GM12878 (cell line): ENCODE measurements around the gene CTSH. TPM values are rescaled to one million over a fixed set of nuclear protein-coding genes. Genes with fewer than 3 reads are reported as not detected.

ENCODE experiments used
- ATAC-seq: fragments of 200-7000 bp; cut with Tn5 transposase; 3 replicates; pipeline ENCODE4 v1.9.1; 2020; ENCODE audit warnings: mild to moderate bottlenecking, moderate library complexity
- BruUV-seq: library from RNA; stranded (reverse); fragments of 400-500 nt; replicated peaks from 2 replicates; lab custom pipeline; 2021; lab: Mats Ljungman, UMichigan
- CTCF ChIA-PET: fragments of 300-600 bp; sonication (Branson Sonifier 250); formaldehyde crosslinking; extraction: SDS; loops from one replicate; lab custom pipeline; 2021; ENCODE audit warnings: inconsistent platforms; lab: Yijun Ruan, JAX
- POLR2A ChIA-PET: fragments of 350-600 bp; formaldehyde crosslinking; extraction: SDS; loops from one replicate; lab custom pipeline; 2021; ENCODE audit warnings: inconsistent platforms; lab: Charles Lee
- RAD21 ChIA-PET: fragments of 300-600 bp; sonication (Branson Sonifier 250); formaldehyde crosslinking; loops from one replicate; lab custom pipeline; 2023; ENCODE audit warnings: antibody characterized with exemption; ENCODE audit not compliant: unreplicated experiment; lab: Charles Lee
- SMC1A ChIA-PET: fragments of 300-600 bp; sonication (Branson Sonifier 250); formaldehyde crosslinking; loops from one replicate; lab custom pipeline; 2023; ENCODE audit not compliant: unreplicated experiment, uncharacterized antibody; lab: Charles Lee
- DNase-seq: peaks from one replicate; pipeline ENCODE4 v3.0.0-alpha.2; 2011; ENCODE audit warnings: low read depth, low spot score
- FAIRE-seq: peaks from 3 replicates; lab custom pipeline; 2011; peaks lifted over from hg19 to GRCh38; lab: Jason Lieb, UNC
- H2AFZ ChIP-seq: 2 replicates; pipeline ENCODE4 v1.6.0; 2011; ENCODE audit warnings: low read depth, low read length, control low read depth; ENCODE audit not compliant: control insufficient read depth
- H3K27ac ChIP-seq: 2 replicates; pipeline ENCODE4 v1.5.1; 2011; ENCODE audit warnings: control low read depth; ENCODE audit not compliant: control insufficient read depth, insufficient read depth
- H3K27me3 ChIP-seq, 2 experiments: replicated peaks in 1 of 2; 2 replicates each; pipeline versions ENCODE4 v1.6.0 to v1.6.1; 2011; ENCODE audit warnings: low read length in 1 of 2; ENCODE audit not compliant: control insufficient read depth in 2 of 2, insufficient read depth in 2 of 2
- H3K36me3 ChIP-seq, 2 experiments: 2 replicates each; pipeline ENCODE4 v1.5.1; 2011; ENCODE audit warnings: low read length in 1 of 2; ENCODE audit not compliant: control insufficient read depth in 2 of 2, insufficient read depth in 2 of 2
- H3K4me1 ChIP-seq: 2 replicates; pipeline ENCODE4 v1.6.1; 2011; ENCODE audit warnings: mild to moderate bottlenecking, low read length, moderate library complexity, mixed read lengths; ENCODE audit not compliant: control insufficient read depth, insufficient read depth
- H3K4me2 ChIP-seq: 2 replicates; pipeline ENCODE4 v1.6.0; 2011; ENCODE audit warnings: control low read depth; ENCODE audit not compliant: control insufficient read depth, insufficient read depth
- H3K4me3 ChIP-seq: fragments of 200-600 bp; sonication (generic); 2 replicates; pipeline ENCODE4 v1.5.1; 2016
- H3K79me2 ChIP-seq: 2 replicates; pipeline ENCODE4 v1.6.0; 2011; ENCODE audit warnings: low read length; ENCODE audit not compliant: control insufficient read depth, insufficient read depth
- H3K9ac ChIP-seq: 2 replicates; pipeline ENCODE4 v1.8.0; 2011; ENCODE audit warnings: low read length, control low read depth, mixed read lengths; ENCODE audit not compliant: control insufficient read depth, insufficient read depth
- H3K9me3 ChIP-seq: replicated peaks from 3 replicates; pipeline ENCODE4 v1.5.1; 2011; ENCODE audit warnings: mild to moderate bottlenecking, low read length; ENCODE audit not compliant: control insufficient read depth, insufficient read depth
- H4K20me1 ChIP-seq: 2 replicates; pipeline ENCODE4 v1.6.0; 2011; ENCODE audit not compliant: control insufficient read depth, insufficient read depth
- BHLHE40 ChIP-seq, 2 experiments: fragments of 450-650 bp in 1 of 2; IDR thresholded peaks; 2 replicates each; pipeline ENCODE4 v1.6.1; 2011 to 2017; ENCODE audit warnings: low read depth in 2 of 2, borderline replicate concordance in 1 of 2, improper control_type of control experiment in 1 of 2, low read length in 1 of 2, mild to moderate bottlenecking in 1 of 2
- WGBS: methylation state at CpG from one replicate; pipeline ENCODE4 v1.1.6; 2016; ENCODE audit warnings: low lambda C conversion rate; ENCODE audit not compliant: insufficient replicate concordance, insufficient coverage; ENCODE audit errors: missing lambda C conversion rate; 5-methylcytosine and 5-hydroxymethylcytosine counted together
- in situ Hi-C: fragments of 300-500 bp; cut with MboI; formaldehyde crosslinking; loops from 9 replicates; pipeline ENCODE4 v1.14.3; 2018; ENCODE audit warnings: mixed read lengths
- intact Hi-C: fragments of 100-400 bp; cut with micrococcal nuclease; formaldehyde crosslinking; loops from one replicate; pipeline ENCODE4 v1.14.2; 2022; ENCODE audit not compliant: unreplicated experiment
- polyA plus RNA-seq, 11 experiments: library from polyadenylated mRNA; depleted of rRNA in 4 of 11; unstranded in 6 of 11; stranded (reverse) in 5 of 11; fragments of >200 nt; fragmentation: Nextera tagmentation in 4 of 11; fragmentation: Illumina TruSeq in 1 of 11; extraction: Ambion mirVana in 4 of 11; extraction: Trizol in 1 of 11; gene quantifications; 1 replicate in 1 of 11; 2 replicates in 10 of 11; pipeline versions ENCODE4 v1.2.1 to v1.2.3, GENCODE V29; 2011 to 2016; ENCODE audit warnings: inconsistent platforms in 2 of 11, missing spikeins in 2 of 11, low read depth in 1 of 11
- total RNA-seq, 4 experiments: library from RNA; depleted of rRNA in 3 of 4; stranded (reverse); fragments of >200 nt in 3 of 4; fragmentation: Illumina TruSeq in 1 of 4; extraction: Trizol in 1 of 4; gene quantifications; 2 replicates each; pipeline versions ENCODE4 v1.2.1 to v1.2.3, GENCODE V29; 2013 to 2021
- TF ChIP-seq, protein P1 (sequence below): IDR thresholded peaks from 2 replicates; pipeline ENCODE4 v1.6.1; 2012; ENCODE audit warnings: mild to moderate bottlenecking, low read depth, low read length

CTSH gene
- total and polyA plus RNA-seq, 10 of the 15 experiments (the other 5 are each of a cell fraction or from before 2014, with no cell fraction given): 30.2 to 1,212 (median 519) TPM

GRCh38 chr15:78923015-78923414 is 21.8 kb downstream of the CTSH start:
- no peaks in the 10 kb centered on the region for H3K79me2 ChIP-seq
- no peak overlapping the region for H3K27ac ChIP-seq
- no peak overlapping the region for H3K4me3 ChIP-seq
- no peaks in the 10 kb centered on the region; the same call in 1 of the 2 replicates for H3K4me1 ChIP-seq
- BruUV-seq: no TSS peak
- ChIA-PET RAD21 (interaction anchor here (1.1 to 2.2 kb wide), 2 partner anchors 56 to 102 kb away, joined by 3 to 5 read pairs; no protein-coding TSS in a partner anchor), SMC1A (interaction anchor here (1.2 to 3.4 kb wide), 4 partner anchors 13 to 84 kb away, joined by 3 to 10 read pairs (median 6); no protein-coding TSS in a partner anchor), POLR2A (interaction anchor here (1.1 kb wide), 1 partner anchor 18 kb away, joined by 6 read pairs; no protein-coding TSS in a partner anchor), CTCF (interaction anchor here (0.6 to 2.1 kb wide), 6 partner anchors 10 to 262 kb away, joined by 3 to 12 read pairs (median 3); no protein-coding TSS in a partner anchor)
- no peaks in the 10 kb centered on the region; the same call in 1 of the 2 replicates for H4K20me1 ChIP-seq
- in situ Hi-C loops: no loop called here
- ATAC-seq: no peak
- DNase-seq: no peak
- no peak overlapping the region for H2AFZ ChIP-seq
- no peak overlapping the region for H3K9ac ChIP-seq
- H3K9me3 ChIP-seq: no peaks in the 10 kb centered on the region
- intact Hi-C loops: no loop called here
- peaks cover 40 to 63% of the 10 kb centered on the region in 2 experiments for H3K36me3 ChIP-seq
- no peak overlapping the region for H3K4me2 ChIP-seq
- TF ChIP-seq, protein P1, sequence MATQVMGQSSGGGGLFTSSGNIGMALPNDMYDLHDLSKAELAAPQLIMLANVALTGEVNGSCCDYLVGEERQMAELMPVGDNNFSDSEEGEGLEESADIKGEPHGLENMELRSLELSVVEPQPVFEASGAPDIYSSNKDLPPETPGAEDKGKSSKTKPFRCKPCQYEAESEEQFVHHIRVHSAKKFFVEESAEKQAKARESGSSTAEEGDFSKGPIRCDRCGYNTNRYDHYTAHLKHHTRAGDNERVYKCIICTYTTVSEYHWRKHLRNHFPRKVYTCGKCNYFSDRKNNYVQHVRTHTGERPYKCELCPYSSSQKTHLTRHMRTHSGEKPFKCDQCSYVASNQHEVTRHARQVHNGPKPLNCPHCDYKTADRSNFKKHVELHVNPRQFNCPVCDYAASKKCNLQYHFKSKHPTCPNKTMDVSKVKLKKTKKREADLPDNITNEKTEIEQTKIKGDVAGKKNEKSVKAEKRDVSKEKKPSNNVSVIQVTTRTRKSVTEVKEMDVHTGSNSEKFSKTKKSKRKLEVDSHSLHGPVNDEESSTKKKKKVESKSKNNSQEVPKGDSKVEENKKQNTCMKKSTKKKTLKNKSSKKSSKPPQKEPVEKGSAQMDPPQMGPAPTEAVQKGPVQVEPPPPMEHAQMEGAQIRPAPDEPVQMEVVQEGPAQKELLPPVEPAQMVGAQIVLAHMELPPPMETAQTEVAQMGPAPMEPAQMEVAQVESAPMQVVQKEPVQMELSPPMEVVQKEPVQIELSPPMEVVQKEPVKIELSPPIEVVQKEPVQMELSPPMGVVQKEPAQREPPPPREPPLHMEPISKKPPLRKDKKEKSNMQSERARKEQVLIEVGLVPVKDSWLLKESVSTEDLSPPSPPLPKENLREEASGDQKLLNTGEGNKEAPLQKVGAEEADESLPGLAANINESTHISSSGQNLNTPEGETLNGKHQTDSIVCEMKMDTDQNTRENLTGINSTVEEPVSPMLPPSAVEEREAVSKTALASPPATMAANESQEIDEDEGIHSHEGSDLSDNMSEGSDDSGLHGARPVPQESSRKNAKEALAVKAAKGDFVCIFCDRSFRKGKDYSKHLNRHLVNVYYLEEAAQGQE: no peak
- no peak for TF ChIP-seq BHLHE40 (IDR thresholded peaks at IDR 0.05; ENCODE audit: borderline replicate concordance in 1 of 2, low read depth in 2 of 2, low read length in 1 of 2)
- 73% methylated on average over 7 of the region's 7 CpGs for WGBS
- FAIRE-seq: no peak
- H3K27me3 ChIP-seq: no peaks in the 10 kb centered on the region
